ENCODE results near the gene LMX1A.

LMX1A gene

DNA sequence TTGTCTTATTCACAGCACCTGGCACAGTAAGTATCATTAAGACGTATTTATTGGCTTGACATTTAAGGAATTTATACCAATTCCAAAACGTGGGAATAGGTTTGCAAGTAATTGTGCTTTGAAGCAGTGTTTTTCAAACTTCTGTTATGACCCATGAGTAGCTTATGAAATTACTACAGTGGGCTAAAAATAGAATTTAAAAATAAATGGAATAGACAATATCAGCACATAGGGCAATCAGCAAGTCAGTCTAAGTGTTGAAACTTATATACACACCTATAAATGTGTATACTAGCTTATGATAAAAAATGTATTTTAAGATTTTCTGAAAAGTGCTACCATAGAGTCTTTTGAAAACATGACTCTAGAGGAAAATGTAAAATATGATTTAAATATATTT is 116.6 kb downstream of the LMX1A start:
- in situ Hi-C loops (cut with HindIII; ENCODE audit: low pct_ligation_motif_present, low pct_unique_long_range_greater_than_20kb, low sequenced_read_pairs) = no loop called here

GRCh38 chr1:165235777-165236291 is 120.7 kb downstream of the LMX1A start:
- in situ Hi-C loops (cut with HindIII; ENCODE audit: low pct_ligation_motif_present, low pct_unique_long_range_greater_than_20kb, low sequenced_read_pairs) = no loop called here
- DNase-seq = no peak

More for the DNA sequence above, 116.6 kb downstream of the LMX1A start:
- DNase-seq = no peak

GRCh38 chr1:165235155-165235776 is 121.2 kb downstream of the LMX1A start:
- in situ Hi-C loops (cut with HindIII; ENCODE audit: low pct_ligation_motif_present, low pct_unique_long_range_greater_than_20kb, low sequenced_read_pairs) = no loop called here
- no peak for DNase-seq

DNA sequence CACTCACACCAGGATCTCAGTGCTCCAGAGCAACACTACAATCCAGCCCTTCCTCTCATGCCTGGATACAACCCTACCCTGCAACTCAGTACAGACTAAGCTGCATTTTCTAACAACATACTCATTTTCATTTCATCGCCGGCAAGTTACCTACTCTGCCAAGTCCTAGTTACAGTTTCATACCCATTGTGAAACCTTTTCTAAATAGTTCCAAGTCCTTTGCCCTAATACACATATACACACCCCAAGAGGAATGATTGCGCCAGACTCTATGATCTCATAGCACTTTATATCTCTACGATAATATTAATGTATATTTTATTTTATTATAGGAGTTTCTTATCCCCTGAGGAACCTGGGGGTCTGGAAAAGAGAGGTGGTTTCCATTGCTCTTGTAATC is 122.4 kb downstream of the LMX1A start:
- in situ Hi-C loops (cut with HindIII; ENCODE audit: low pct_ligation_motif_present, low pct_unique_long_range_greater_than_20kb, low sequenced_read_pairs) = no loop called here
- DNase-seq = no peak

- in situ Hi-C loops (cut with HindIII; ENCODE audit: low pct_ligation_motif_present, low pct_unique_long_range_greater_than_20kb, low sequenced_read_pairs) = no loop called here
- DNase-seq = peak; percentile 12
Measured at GRCh38 chr1:165228676-165229075, 127.8 kb downstream of the LMX1A start.

DNA sequence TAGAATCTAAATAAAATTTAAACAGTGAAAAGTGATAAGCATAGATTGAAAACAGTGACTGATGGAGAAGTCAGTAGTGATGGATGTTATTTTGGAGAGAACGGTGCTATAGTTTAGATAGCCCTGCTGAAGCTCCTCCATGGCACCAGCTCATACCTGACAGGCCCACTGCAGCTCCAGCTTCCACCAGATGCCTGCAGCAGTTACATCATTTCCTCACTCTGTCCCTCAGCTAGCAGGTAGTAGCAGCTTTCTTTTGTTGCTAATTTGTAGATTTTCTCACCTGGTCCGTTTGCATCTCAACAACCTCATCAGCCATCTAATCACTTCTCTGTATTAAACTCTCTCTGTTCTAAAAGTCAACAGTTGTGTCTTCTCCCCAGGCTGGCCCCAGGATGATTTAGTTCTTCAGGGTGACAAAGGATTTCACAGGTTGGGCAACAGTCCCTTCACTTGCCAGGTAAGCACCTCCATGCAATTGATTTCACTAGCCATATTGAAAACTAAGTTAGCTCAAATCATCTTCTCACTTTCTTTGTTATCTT is 128.3 kb downstream of the LMX1A start:
- no peak for DNase-seq
- in situ Hi-C loops (cut with HindIII; ENCODE audit: low pct_ligation_motif_present, low pct_unique_long_range_greater_than_20kb, low sequenced_read_pairs) = no loop called here

DNA sequence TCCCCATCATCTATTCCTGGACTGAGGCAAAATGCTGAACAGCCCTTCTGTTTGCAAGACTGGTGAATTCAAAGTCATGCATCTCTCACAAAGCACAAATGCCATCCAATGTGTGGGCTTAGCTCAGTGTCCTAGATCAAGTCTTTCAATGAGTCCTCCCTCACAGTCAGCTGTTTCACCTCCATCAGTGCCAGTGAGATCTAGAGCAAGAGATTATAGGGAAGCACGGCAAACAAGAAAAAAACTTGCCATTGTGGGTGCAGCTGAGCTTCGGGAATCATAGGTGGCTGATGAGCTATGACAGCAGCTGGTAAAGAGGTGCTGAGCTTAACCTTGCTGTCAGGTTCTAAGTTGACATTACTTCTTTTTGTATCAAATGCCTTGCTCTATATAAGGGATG is 130.2 kb downstream of the LMX1A start:
- no peak for DNase-seq
- in situ Hi-C loops (cut with HindIII; ENCODE audit: low pct_ligation_motif_present, low pct_unique_long_range_greater_than_20kb, low sequenced_read_pairs) = no loop called here

DNA sequence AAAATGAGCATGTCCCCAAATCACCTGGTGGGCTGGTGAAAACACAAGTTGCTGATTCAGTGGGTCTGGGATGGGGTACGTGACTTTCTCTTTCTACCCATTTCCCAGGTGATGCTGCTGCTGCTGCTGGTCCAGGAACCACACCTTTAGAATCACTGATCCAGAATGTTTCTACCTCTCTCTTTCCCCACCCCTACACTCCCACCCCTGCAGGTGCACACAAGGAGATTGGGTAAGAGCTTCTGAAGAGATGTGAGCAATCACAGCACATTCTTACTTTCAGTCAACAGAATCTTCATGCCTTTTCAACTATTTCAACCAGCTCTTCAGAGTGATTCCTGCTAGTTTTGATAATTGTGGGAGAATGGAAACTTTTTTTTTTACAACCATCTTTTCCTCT is 130.9 kb downstream of the LMX1A start:
- in situ Hi-C loops (cut with HindIII; ENCODE audit: low pct_ligation_motif_present, low pct_unique_long_range_greater_than_20kb, low sequenced_read_pairs) = no loop called here
- no peak for DNase-seq

- in situ Hi-C loops (cut with HindIII; ENCODE audit: low pct_ligation_motif_present, low pct_unique_long_range_greater_than_20kb, low sequenced_read_pairs) = no loop called here
- no peak for DNase-seq
Measured at GRCh38 chr1:165225062-165225461, 131.5 kb downstream of the LMX1A start.

- in situ Hi-C loops (cut with HindIII; ENCODE audit: low pct_ligation_motif_present, low pct_unique_long_range_greater_than_20kb, low sequenced_read_pairs) = no loop called here
- DNase-seq = no peak
Measured at GRCh38 chr1:165224504-165224903, 132.0 kb downstream of the LMX1A start.

- in situ Hi-C loops (cut with HindIII; ENCODE audit: low pct_ligation_motif_present, low pct_unique_long_range_greater_than_20kb, low sequenced_read_pairs) = no loop called here
- DNase-seq = no peak
Measured at GRCh38 chr1:165222580-165222979, 133.9 kb downstream of the LMX1A start.

- in situ Hi-C loops (cut with HindIII; ENCODE audit: low pct_ligation_motif_present, low pct_unique_long_range_greater_than_20kb, low sequenced_read_pairs) = no loop called here
- no peak for DNase-seq
Measured at GRCh38 chr1:165218731-165219130, 137.8 kb downstream of the LMX1A start.

- in situ Hi-C loops (cut with HindIII; ENCODE audit: low pct_ligation_motif_present, low pct_unique_long_range_greater_than_20kb, low sequenced_read_pairs) = no loop called here
Measured at GRCh38 chr1:165217958-165218357, 138.6 kb downstream of the LMX1A start.

DNA sequence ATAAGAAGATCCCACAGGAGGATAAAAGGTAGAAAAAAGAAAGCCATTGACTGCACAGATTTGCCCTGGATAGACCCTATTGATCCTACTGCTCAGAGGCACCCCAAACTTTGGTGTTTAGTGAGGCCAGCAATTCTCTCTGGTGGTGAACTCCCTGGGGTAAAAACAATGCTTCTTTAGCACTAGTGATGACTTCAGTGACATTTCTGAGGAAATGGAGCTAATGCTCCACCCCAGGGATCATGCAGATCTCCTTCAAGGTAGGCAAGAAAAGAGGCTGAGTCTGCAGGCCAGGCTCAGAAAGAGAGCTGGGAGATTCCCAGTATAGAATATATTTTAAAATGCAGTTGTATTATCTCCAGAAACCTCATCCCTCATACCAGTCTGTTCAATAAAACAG is 140.3 kb downstream of the LMX1A start:
- no peak for DNase-seq
- in situ Hi-C loops (cut with HindIII; ENCODE audit: low pct_ligation_motif_present, low pct_unique_long_range_greater_than_20kb, low sequenced_read_pairs) = no loop called here

More at GRCh38 chr1:165217958-165218357, 138.6 kb downstream of the LMX1A start:
- DNase-seq = no peak

- no peak for DNase-seq
- in situ Hi-C loops (cut with HindIII; ENCODE audit: low pct_ligation_motif_present, low pct_unique_long_range_greater_than_20kb, low sequenced_read_pairs) = no loop called here
Measured at GRCh38 chr1:165215676-165216075, 140.8 kb downstream of the LMX1A start.

- in situ Hi-C loops (cut with HindIII; ENCODE audit: low pct_ligation_motif_present, low pct_unique_long_range_greater_than_20kb, low sequenced_read_pairs) = no loop called here
Measured at GRCh38 chr1:165212229-165212628, 144.3 kb downstream of the LMX1A start.

GRCh38 chr1:165207853-165208515 is 148.5 kb downstream of the LMX1A start:
- in situ Hi-C loops (cut with HindIII; ENCODE audit: low pct_ligation_motif_present, low pct_unique_long_range_greater_than_20kb, low sequenced_read_pairs) = no loop called here

More at GRCh38 chr1:165212229-165212628, 144.3 kb downstream of the LMX1A start:
- DNase-seq = no peak

DNA sequence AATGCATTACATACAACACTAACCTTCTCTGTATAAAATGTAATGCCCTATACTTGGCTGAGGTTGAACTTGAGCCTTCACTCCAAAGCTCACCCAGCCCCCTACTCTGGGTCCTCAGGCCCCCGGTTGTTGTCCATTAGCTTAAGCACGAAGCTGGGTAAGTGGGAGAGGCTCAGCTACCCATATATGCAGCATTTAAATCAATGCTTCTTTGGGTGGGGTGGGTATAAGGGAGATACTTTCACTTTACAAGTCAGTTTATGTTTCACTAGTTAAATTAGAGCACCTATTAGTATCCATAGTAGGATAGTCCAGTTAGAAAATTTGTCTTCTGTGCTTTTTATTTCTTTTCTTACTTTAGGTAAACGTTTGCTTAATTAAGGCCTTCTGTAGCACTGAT is 151.4 kb downstream of the LMX1A start:
- no peak for DNase-seq

More at GRCh38 chr1:165207853-165208515, 148.5 kb downstream of the LMX1A start:
- no peak for DNase-seq

GRCh38 chr1:165204548-165204947 is 152.0 kb downstream of the LMX1A start:
- in situ Hi-C loops (cut with HindIII; ENCODE audit: low pct_ligation_motif_present, low pct_unique_long_range_greater_than_20kb, low sequenced_read_pairs) = no loop called here
- DNase-seq = no peak

More for the DNA sequence above, 151.4 kb downstream of the LMX1A start:
- in situ Hi-C loops (cut with HindIII; ENCODE audit: low pct_ligation_motif_present, low pct_unique_long_range_greater_than_20kb, low sequenced_read_pairs) = no loop called here

- DNase-seq = no peak
- in situ Hi-C loops (cut with HindIII; ENCODE audit: low pct_ligation_motif_present, low pct_unique_long_range_greater_than_20kb, low sequenced_read_pairs) = no loop called here
Measured at GRCh38 chr1:165191087-165191486, 165.4 kb downstream of the LMX1A start.

Measured in ACHN (cell line).